Smooth muscle cell (in vitro differentiated cells): ENCODE data around the gene COMMD8. TPM values are rescaled to one million over a fixed set of nuclear protein-coding genes. Genes with fewer than 3 reads are reported as not detected.
A peak's percentile ranks its signal among the peaks of the same experiment; 100 is the strongest.

Source experiments
- DNase-seq: peaks from one replicate; lab custom pipeline; 2025; ENCODE audit not compliant: unreplicated experiment; lab: John Stamatoyannopoulos, UW
- H2AFZ ChIP-seq: fragments of 200-600 bp; sonication (generic); 2 replicates; pipeline ENCODE4 v1.6.0; 2016; ENCODE audit warnings: antibody characterized with exemption, low read depth, mild to moderate bottlenecking
- H3F3A ChIP-seq: fragments of 200-600 bp; sonication (generic); 2 replicates; pipeline ENCODE4 v1.6.0; 2017; ENCODE audit warnings: antibody characterized with exemption, low read depth
- H3K27ac ChIP-seq: fragments of 200-600 bp; sonication (generic); 2 replicates; pipeline ENCODE4 v1.5.1; 2016; ENCODE audit warnings: low read depth, mild to moderate bottlenecking
- H3K27me3 ChIP-seq: fragments of 200-600 bp; sonication (generic); 2 replicates; pipeline ENCODE4 v1.6.1; 2016; ENCODE audit warnings: low read depth, mild to moderate bottlenecking
- H3K36me3 ChIP-seq: fragments of 200-600 bp; sonication (generic); 2 replicates; pipeline ENCODE4 v1.5.1; 2016; ENCODE audit warnings: low read depth
- H3K4me1 ChIP-seq: fragments of 200-600 bp; sonication (generic); 2 replicates; pipeline ENCODE4 v1.5.1; 2016; ENCODE audit warnings: low read depth
- H3K4me2 ChIP-seq: fragments of 200-600 bp; sonication (generic); 2 replicates; pipeline ENCODE4 v1.6.0; 2016; ENCODE audit warnings: mild to moderate bottlenecking
- H3K4me3 ChIP-seq: fragments of 200-600 bp; sonication (generic); 2 replicates; pipeline ENCODE4 v1.5.1; 2016; ENCODE audit warnings: mild to moderate bottlenecking
- H3K79me2 ChIP-seq: fragments of 200-600 bp; sonication (generic); 2 replicates; pipeline ENCODE4 v1.6.0; 2016; ENCODE audit warnings: low read depth, mild to moderate bottlenecking
- H3K9ac ChIP-seq: fragments of 200-600 bp; sonication (generic); 2 replicates; pipeline ENCODE4 v1.6.0; 2016; ENCODE audit warnings: low read depth
- H3K9me3 ChIP-seq: fragments of 200-600 bp; sonication (generic); replicated peaks from 2 replicates; pipeline ENCODE4 v1.5.1; 2016; ENCODE audit warnings: low read depth
- H4K20me1 ChIP-seq: fragments of 200-600 bp; sonication (generic); 2 replicates; pipeline ENCODE4 v1.6.0; 2016; ENCODE audit warnings: low read depth
- CTCF ChIP-seq: fragments of 200-600 bp; sonication (generic); IDR thresholded peaks from 2 replicates; pipeline ENCODE4 v1.5.1; 2017; ENCODE audit warnings: borderline replicate concordance, mild to moderate bottlenecking, antibody characterized with exemption; ENCODE audit not compliant: insufficient read depth, poor library complexity, severe bottlenecking
- WGBS: methylation state at CpG from one replicate; pipeline ENCODE4 v1.1.7; 2016; ENCODE audit warnings: low lambda C conversion rate; 5-methylcytosine and 5-hydroxymethylcytosine counted together
- polyA plus RNA-seq: library from polyadenylated mRNA; unstranded; fragments of >200 nt; fragmentation: Nextera tagmentation; extraction: Ambion mirVana; gene quantifications from 2 replicates; pipeline ENCODE4 v1.2.1, GENCODE V29; 2016
- total RNA-seq: library from RNA; depleted of rRNA; stranded (reverse); fragments of >200 nt; gene quantifications from 2 replicates; pipeline ENCODE4 v1.2.3, GENCODE V29; 2014

COMMD8 gene
- total and polyA plus RNA-seq, 2 experiments from 2014 or later: 29.0 to 35.5 TPM

GRCh38 chr4:47471064-47471463 lies 7.6 kb upstream of the COMMD8 start:
- 45% methylated on average over 4 of the region's 4 CpGs for whole genome bisulfite sequencing
- H4K20me1 ChIP-seq: no peaks in the 10 kb centered on the region
- no peak overlapping the region for H3K9ac ChIP-seq
- H2AFZ ChIP-seq: peak overlapping the region; percentile 47
- no peak for TF ChIP-seq CTCF
- H3F3A ChIP-seq: no peaks in the 10 kb centered on the region
- no peaks in the 10 kb centered on the region for H3K79me2 ChIP-seq
- no peak overlapping the region for H3K4me2 ChIP-seq
- no peak for DNase-seq
- no peak overlapping the region for H3K4me3 ChIP-seq
- H3K27me3 ChIP-seq: no peaks in the 10 kb centered on the region
- no peak overlapping the region for H3K27ac ChIP-seq
- H3K36me3 ChIP-seq: no peaks in the 10 kb centered on the region
- H3K4me1 ChIP-seq: peaks cover 11% of the 10 kb centered on the region
- no peaks in the 10 kb centered on the region for H3K9me3 ChIP-seq

- Histone ChIP-seq H3K27ac (peak overlapping the region; percentile 57), H3K4me1 (peaks cover 11% of the 10 kb centered on the region), H4K20me1 (no peaks in the 10 kb centered on the region), H3F3A (no peaks in the 10 kb centered on the region), H3K9me3 (no peaks in the 10 kb centered on the region), H3K36me3 (no peaks in the 10 kb centered on the region), H3K27me3 (no peaks in the 10 kb centered on the region), H3K9ac (no peak overlapping the region), H3K4me2 (peak overlapping the region; percentile 37), H3K4me3 (no peak overlapping the region), H3K79me2 (no peaks in the 10 kb centered on the region), H2AFZ (no peak overlapping the region)
- TF ChIP-seq CTCF: no peak
- DNase-seq: no peak
- whole genome bisulfite sequencing: 79% methylated on average over 3 of the region's 3 CpGs
Measured at GRCh38 chr4:47469951-47470350, 6.4 kb upstream of the COMMD8 start.

GRCh38 chr4:47468706-47469365 lies 5.3 kb upstream of the COMMD8 start:
- Histone ChIP-seq H3K36me3 (no peaks in the 10 kb centered on the region), H2AFZ (no peak overlapping the region), H3K27ac (peak overlapping the region; percentile 57), H3K4me1 (peaks cover 11% of the 10 kb centered on the region), H3K27me3 (no peaks in the 10 kb centered on the region), H4K20me1 (no peaks in the 10 kb centered on the region), H3K9ac (no peak overlapping the region), H3K4me2 (peak overlapping the region; percentile 37), H3K9me3 (no peaks in the 10 kb centered on the region), H3K4me3 (no peak overlapping the region), H3K79me2 (no peaks in the 10 kb centered on the region), H3F3A (no peaks in the 10 kb centered on the region)
- no peak for TF ChIP-seq CTCF
- DNase-seq: no peak
- WGBS: 90% methylated on average over 6 of the region's 6 CpGs
